DMS53 (cell line): ENCODE measurements around the gene PKD1.

Experiments
- DNase-seq: peaks from one replicate; lab custom pipeline; 2025; lab: John Stamatoyannopoulos, UW

PKD1 gene

GRCh38 chr16:2170080-2170479, 34.4 kb upstream of the PKD1 start:
- no peak for DNase-seq

GRCh38 chr16:2167068-2167638, 31.5 kb upstream of the PKD1 start:
- DNase-seq, result no peak

GRCh38 chr16:2166263-2167067, 30.8 kb upstream of the PKD1 start:
- no peak for DNase-seq

- no peak for DNase-seq
Measured at GRCh38 chr16:2165861-2166260, 30.2 kb upstream of the PKD1 start.

DNA sequence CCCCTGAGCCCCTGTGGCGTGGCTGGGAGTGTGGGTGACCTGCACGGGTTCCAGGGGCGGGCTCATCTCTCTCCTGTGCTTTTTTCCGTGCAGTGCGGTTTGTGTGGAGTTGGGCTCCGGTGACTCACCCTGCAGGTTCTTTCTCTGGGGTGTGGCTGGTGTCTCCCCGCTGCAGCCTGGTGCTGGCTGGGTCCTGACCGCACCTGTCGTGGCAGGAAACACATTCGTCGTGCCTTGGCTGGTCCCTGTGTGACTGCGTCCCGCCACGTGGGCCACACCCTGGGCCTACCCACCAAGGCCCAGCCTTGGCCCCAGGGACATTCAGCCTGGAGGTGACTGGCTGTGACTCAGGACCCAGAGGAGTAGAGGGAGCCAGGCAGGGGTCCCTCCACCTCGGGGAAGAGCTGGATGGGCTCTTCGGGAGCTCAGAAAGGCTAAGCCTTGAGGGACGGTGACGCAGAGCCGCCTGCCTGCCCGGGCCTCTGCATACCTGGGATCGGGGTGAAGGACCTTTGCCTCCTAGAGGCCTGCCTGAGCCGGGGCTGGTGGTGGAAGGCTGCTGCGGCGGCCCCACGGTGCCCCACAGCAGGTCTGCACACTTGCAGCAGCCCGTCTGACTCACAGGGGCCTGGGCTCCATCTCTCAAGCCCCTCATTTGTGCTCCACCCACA, 27.6 kb upstream of the PKD1 start:
- DNase-seq, result no peak

GRCh38 chr16:2162676-2163118, 27.0 kb upstream of the PKD1 start:
- no peak for DNase-seq

DNA sequence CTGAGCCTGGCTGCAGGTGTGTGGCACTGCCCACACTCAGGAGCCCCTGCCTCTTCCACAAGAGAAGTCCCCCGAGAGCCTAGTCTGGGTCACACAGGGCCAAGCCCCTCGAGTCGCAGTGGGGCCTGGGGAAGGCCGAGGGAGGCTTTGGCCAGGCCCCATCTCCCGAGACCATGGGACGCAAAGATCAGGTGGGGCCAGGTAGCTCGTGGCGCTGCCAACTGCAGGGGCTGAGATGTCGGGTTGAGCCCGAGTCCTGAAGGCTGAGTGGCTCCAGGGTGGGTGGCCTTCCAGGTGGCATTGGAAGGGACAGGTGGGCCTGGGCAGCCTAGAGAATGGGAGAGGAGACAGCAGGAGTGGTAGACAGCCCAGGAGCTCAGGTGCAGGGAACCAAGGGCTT, 26.2 kb upstream of the PKD1 start:
- no peak for DNase-seq

GRCh38 chr16:2160915-2161551, 25.3 kb upstream of the PKD1 start:
- no peak for DNase-seq

DNA sequence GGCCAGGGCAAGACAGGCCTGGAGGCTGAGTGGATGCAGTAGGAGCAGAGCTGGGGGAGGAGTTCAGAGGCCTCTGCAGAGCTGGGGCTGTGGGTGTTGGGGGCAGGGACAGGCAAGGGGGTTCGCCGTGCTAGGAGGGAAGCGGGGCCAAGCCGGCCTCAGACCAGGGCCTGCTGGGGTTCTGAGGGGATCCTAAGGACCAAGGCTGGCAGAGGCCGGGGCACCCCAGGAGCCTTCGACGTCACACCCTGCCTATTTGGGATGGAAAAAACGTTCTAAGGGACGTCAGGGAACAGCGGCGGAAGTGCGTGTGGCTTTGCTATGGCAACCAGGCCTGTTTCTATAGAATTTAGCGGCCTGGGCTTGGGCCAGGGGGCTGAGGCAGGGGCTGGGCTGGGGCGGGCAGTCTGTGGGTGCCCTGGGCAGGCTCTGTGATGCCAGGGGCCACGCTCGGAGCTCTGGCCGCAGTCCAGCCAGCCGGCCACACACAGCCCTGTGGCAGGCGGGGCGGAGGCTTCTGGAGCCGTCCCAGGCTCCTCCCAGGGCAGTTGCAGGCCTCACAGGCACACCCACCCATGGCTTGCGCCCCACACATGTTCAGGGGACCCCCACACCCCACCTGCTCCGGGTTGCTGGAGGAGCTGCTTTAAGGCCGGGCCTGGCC, 23.6 kb upstream of the PKD1 start:
- no peak for DNase-seq

DNA sequence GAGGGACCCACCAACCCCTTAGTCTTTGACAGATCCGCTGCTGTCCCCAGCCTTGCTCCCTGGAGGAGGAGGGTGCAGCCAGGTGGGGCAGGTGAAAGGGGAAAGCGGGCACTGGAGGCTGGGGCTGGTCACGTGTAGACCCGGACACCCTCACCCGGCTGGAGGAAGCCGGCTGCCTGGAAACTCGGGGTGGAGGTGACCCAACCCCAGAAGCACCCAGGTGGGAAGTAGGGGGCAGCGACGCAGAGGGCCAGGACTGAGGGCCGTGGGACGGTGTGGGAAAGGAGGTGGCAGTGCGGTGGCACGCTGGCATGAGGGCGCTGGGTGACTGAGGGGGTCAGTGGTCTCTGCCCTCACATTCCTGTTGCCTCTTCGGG, 22.6 kb upstream of the PKD1 start:
- no peak for DNase-seq

DNA sequence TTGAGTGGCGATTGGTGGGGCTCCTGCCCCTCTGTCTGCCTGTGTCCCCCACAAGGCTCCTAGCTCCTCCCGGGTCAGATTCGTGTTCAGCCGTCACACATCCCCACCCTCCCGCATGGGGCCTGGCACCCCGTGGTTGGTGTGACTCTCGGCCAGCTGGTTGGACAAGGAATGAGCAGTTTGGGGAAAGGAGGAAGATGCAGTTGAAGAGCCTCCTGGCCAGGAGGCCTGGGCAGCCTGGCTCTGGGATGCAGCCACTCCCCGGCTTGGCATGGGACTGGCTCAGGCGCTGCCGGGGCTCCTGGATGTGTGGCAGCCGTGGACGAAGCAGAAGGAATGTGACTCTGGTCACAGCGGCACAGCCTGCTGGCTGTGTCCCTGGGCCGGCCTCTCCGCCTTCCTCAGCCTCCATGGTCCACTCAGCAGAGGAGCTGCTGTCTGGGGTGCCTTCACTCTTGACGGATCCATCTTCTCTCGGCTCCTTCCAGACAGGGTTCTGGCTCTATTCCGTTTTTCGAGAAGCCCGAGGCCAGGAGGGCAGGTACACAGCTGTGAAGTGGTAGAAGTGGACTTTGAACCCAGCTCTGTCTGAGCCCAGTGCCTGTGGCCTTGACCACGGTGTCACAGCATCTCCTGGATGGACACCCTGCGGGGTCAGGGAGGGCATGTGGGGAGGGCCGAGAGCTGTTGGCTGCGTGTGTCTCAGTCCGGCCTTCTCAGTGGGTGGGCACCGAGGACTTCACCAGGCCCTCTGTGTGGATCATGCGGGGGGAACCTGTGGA, 22.0 kb upstream of the PKD1 start:
- DNase-seq, result peak; percentile 39

GRCh38 chr16:2156849-2157224, 21.1 kb upstream of the PKD1 start:
- DNase-seq, result no peak

GRCh38 chr16:2155977-2156848, 20.5 kb upstream of the PKD1 start:
- peak; percentile 49 for DNase-seq

DNA sequence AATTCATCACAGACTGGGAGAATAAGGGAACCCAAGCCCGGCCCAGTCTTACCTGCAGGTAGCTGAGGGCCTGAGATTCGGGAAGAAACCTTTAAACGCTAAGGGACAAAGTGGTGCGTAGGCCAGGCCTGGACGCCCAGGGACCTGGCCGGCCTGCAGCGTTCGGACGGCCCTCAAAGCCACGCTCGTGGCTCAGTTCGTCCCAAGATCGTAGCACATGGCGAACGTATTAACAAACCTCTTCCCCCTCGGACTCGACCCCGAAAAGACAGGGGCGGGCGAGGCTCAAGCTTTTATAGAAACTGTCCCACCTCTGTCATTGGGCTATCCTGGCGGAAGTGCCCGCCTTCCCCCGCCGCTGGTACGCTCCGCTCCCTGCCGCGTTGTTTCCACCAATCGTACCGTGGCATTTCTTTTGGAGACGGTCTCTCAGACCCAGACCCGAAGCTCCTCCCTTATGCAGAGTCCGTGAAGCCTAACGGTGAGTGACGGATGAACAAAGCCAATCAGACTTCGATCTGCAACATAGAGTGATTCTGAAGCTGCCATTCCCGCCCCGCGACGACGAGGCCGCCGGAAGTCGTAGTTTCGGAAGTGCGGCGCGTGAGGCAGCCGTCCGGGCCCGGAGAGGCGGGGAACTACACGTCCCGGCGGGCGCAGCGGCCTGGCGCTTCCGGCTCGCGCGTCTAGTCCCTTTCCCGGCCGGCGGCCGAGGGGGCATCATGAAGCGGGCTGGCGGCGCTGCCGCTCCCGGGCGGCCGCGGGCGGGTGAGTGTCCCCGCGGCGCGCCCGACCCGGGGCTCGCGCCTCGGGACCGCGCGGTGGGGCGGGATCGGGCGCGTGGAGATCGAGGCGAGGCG, 19.6 kb upstream of the PKD1 start, which contains the start of gene TRAF7:
TSS of gene TRAF7 (plus strand) at position 692 of the 860 bp plus-strand sequence. CDS start 8,139 bp downstream, outside the sequence.
- DNase-seq, result peak; percentile 99

DNA sequence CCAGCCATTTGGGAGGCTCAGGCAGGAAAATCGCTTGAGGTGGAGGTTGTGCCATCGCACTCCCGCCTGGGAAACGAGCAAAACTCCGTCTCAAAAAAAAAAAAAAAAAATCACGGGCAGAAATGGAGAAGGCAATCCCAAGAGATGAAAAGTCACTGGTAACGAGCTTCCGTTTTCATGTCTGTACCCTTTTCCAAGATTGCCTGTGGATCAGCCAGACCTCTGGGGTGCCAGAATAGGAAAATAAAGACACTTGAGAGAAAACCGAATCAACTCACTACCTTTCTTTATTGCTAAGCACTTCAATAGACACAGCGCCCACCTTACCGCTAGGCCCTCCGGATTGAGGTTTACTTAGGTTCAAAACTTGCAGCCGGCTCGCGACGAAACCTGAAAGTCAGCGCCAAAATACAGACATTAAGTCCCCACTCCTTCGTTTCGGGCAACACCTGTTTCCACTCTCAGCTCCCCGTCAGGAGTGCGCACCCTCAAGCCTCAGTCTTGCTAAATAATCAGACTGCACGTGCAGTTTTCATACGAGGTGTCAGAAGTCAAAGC, 18.9 kb upstream of the PKD1 start:
- peak; percentile 60 for DNase-seq

DNA sequence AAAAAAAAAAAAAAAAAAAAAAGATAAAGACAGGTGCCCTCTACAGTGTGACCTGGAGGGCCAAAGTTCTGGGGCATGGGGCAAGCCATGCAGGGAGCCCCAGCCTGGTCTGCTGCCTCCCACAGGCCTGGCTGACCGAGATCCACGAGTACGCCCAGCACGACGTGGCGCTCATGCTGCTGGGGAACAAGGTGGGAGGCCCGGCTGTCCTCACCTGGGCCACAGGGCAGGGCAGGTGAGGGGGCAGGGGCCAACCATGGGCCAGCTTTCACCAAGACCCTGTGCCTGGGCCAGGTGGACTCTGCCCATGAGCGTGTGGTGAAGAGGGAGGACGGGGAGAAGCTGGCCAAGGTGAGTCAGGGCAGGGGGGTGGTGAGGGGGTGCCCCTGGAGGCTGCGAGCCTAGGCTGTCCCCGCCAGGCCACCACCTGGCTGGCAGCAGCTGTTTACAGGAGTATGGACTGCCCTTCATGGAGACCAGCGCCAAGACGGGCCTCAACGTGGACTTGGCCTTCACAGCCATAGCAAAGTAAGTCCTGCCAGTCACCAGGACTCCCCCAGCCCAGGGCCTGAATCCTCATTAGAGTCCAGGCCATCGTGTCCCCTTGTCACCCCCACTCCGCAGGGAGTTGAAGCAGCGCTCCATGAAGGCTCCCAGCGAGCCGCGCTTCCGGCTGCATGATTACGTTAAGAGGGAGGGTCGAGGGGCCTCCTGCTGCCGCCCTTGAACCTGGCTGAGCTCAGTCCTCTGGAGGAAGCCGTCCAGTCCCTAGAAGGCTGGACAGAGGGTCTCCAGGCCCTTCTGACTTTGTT, 17.2 kb upstream of the PKD1 start:
- peak; percentile 82 for DNase-seq

GRCh38 chr16:2151188-2152091, 15.7 kb upstream of the PKD1 start:
- DNase-seq, result peak; percentile 46
